Measurements from ENCODE around the gene C10orf105.

C10orf105 gene

GRCh38 chr10:71696628-71697326, 22.8 kb downstream of the C10orf105 start:
- no peak for DNase-seq

GRCh38 chr10:71695502-71696476, 23.8 kb downstream of the C10orf105 start:
- no peak for DNase-seq

GRCh38 chr10:71694567-71694968, 25.0 kb downstream of the C10orf105 start:
- no peak for DNase-seq

- DNase-seq: no peak
Measured at GRCh38 chr10:71694039-71694501, 25.5 kb downstream of the C10orf105 start.

- no peak for DNase-seq
Measured at GRCh38 chr10:71693377-71693776, 26.2 kb downstream of the C10orf105 start.

- no peak for DNase-seq
Measured at GRCh38 chr10:71692598-71693306, 26.8 kb downstream of the C10orf105 start.

- DNase-seq: no peak
Measured at GRCh38 chr10:71691405-71691804, 28.2 kb downstream of the C10orf105 start.

GRCh38 chr10:71690094-71690720, 29.4 kb downstream of the C10orf105 start:
- DNase-seq: no peak

GRCh38 chr10:71688256-71688655, 31.3 kb downstream of the C10orf105 start:
- no peak for DNase-seq

- DNase-seq: no peak
Measured at GRCh38 chr10:71687480-71687879, 32.1 kb downstream of the C10orf105 start.

GRCh38 chr10:71687077-71687476, 32.5 kb downstream of the C10orf105 start:
- no peak for DNase-seq

GRCh38 chr10:71685554-71686232, 33.9 kb downstream of the C10orf105 start:
- DNase-seq: no peak

GRCh38 chr10:71684356-71685173, 35.0 kb downstream of the C10orf105 start:
- no peak for DNase-seq

GRCh38 chr10:71683301-71683700, 36.3 kb downstream of the C10orf105 start:
- no peak for DNase-seq

- no peak for DNase-seq
Measured at GRCh38 chr10:71681977-71682376, 37.6 kb downstream of the C10orf105 start.

GRCh38 chr10:71679425-71679824, 40.2 kb downstream of the C10orf105 start:
- DNase-seq: no peak

- no peak for DNase-seq
Measured at GRCh38 chr10:71678057-71678805, 41.3 kb downstream of the C10orf105 start.

- no peak for DNase-seq
Measured at GRCh38 chr10:71677261-71677660, 42.3 kb downstream of the C10orf105 start.

- DNase-seq: no peak
Measured at GRCh38 chr10:71675295-71675970, 44.1 kb downstream of the C10orf105 start.

Measured in NCI-H524 treated with DMSO at 0.1 percent for 48 hours (cell line).